B cell (primary cell): ENCODE measurements around the gene GRPEL2. TPM values are rescaled to one million over a fixed set of nuclear protein-coding genes. Genes with fewer than 3 reads are reported as not detected.

Source experiments
- ATAC-seq: fragments of 200-7000 bp; cut with Tn5 transposase; one replicate; pipeline ENCODE4 v1.10.0; 2021; ENCODE audit warnings: low read depth, mild to moderate bottlenecking, moderate number of reproducible peaks, moderate library complexity
- CTCF ChIA-PET: fragments of 350-600 bp; sonication (Branson Sonifier 250); formaldehyde crosslinking; loops from one replicate; lab custom pipeline; 2021; ENCODE audit warnings: antibody characterized with exemption, inconsistent platforms; lab: Charles Lee
- POLR2A ChIA-PET: fragments of 350-600 bp; sonication (Branson Sonifier 250); formaldehyde crosslinking; loops from one replicate; lab custom pipeline; 2021; ENCODE audit warnings: antibody characterized with exemption; lab: Charles Lee
- DNase-seq: peaks from one replicate; pipeline ENCODE4 v3.0.0; 2013
- H2AFZ ChIP-seq: 2 replicates; pipeline ENCODE4 v1.6.1; 2012; ENCODE audit warnings: mild to moderate bottlenecking, low read depth, low read length; ENCODE audit not compliant: insufficient read depth, poor library complexity, severe bottlenecking
- H3K27ac ChIP-seq, 2 donors: 1 replicate in 1 of 2; 2 replicates in 1 of 2; pipeline ENCODE4 v1.5.1; 2012 to 2013; ENCODE audit warnings: low read length in 2 of 2, mild to moderate bottlenecking in 2 of 2, moderate library complexity in 1 of 2
- H3K27me3 ChIP-seq, 4 experiments: fragments of 200-600 bp in 1 of 4; sonication (generic) in 1 of 4; replicated peaks in 1 of 4; 1 replicate in 2 of 4; 2 replicates in 2 of 4; pipeline versions ENCODE4 v1.6.1 to v1.7.0; 2013 to 2016; ENCODE audit warnings: low read length in 3 of 4, mild to moderate bottlenecking in 2 of 4, mixed read lengths in 1 of 4, moderate library complexity in 1 of 4; ENCODE audit not compliant: insufficient read depth in 4 of 4, control insufficient read depth in 3 of 4; ENCODE audit errors: control extremely low read depth in 1 of 4
- H3K36me3 ChIP-seq, 2 experiments: replicated peaks in 1 of 2; 1 replicate in 1 of 2; 2 replicates in 1 of 2; pipeline versions ENCODE4 v1.6.1 to v1.7.1; 2013; ENCODE audit warnings: low read length in 1 of 2; ENCODE audit not compliant: insufficient read depth in 2 of 2, control insufficient read depth in 1 of 2; ENCODE audit errors: control extremely low read depth in 1 of 2, extremely low read depth in 1 of 2
- H3K4me1 ChIP-seq, 2 donors: fragments of 200-600 bp in 1 of 2; sonication (generic) in 1 of 2; 1 replicate in 1 of 2; 2 replicates in 1 of 2; pipeline versions ENCODE4 v1.5.1 to v1.6.1; 2013 to 2017; ENCODE audit warnings: low read length in 2 of 2; ENCODE audit not compliant: control insufficient read depth in 2 of 2, insufficient read depth in 2 of 2
- H3K4me2 ChIP-seq: replicated peaks from 2 replicates; pipeline ENCODE3; 2012; ENCODE audit warnings: mild to moderate bottlenecking, low read depth, low read length; ENCODE audit not compliant: poor library complexity, severe bottlenecking
- H3K4me3 ChIP-seq, 5 experiments: fragments of 200-600 bp in 1 of 5; sonication (generic) in 1 of 5; 1 replicate in 3 of 5; 2 replicates in 2 of 5; pipeline versions ENCODE4 v1.5.1 to v1.7.0; 2011 to 2016; ENCODE audit warnings: low read length in 4 of 5, mild to moderate bottlenecking in 4 of 5, low read depth in 2 of 5, control low read depth in 1 of 5, moderate library complexity in 1 of 5; ENCODE audit not compliant: insufficient read depth in 1 of 5; ENCODE audit errors: control extremely low read depth in 1 of 5, extremely low read depth in 1 of 5
- H3K79me2 ChIP-seq: fragments of 200-600 bp; sonication (generic); one replicate; pipeline ENCODE4 v1.6.0; 2016; ENCODE audit warnings: low read length; ENCODE audit not compliant: control insufficient read depth, insufficient read depth
- H3K9ac ChIP-seq: fragments of 200-600 bp; sonication (generic); 2 replicates; pipeline ENCODE4 v1.6.1; 2017; ENCODE audit warnings: mild to moderate bottlenecking, low read length, moderate library complexity
- H3K9me3 ChIP-seq, 3 donors: one replicate each; pipeline versions ENCODE4 v1.6.1 to v1.7.1; 2013; ENCODE audit warnings: low read length in 2 of 3; ENCODE audit not compliant: control insufficient read depth in 2 of 3, insufficient read depth in 1 of 3; ENCODE audit errors: control extremely low read depth in 1 of 3
- H4K20me1 ChIP-seq: 2 replicates; pipeline ENCODE4 v1.6.0; 2012; ENCODE audit warnings: mild to moderate bottlenecking, low read length; ENCODE audit not compliant: insufficient read depth, control insufficient read depth, poor library complexity, severe bottlenecking
- H3K27ac Mint-ChIP-seq: one replicate; pipeline ENCODE4 v1.8.0; 2021; ENCODE audit warnings: mixed read lengths
- H3K27me3 Mint-ChIP-seq: one replicate; pipeline ENCODE4 v1.8.0; 2021; ENCODE audit warnings: mixed read lengths
- H3K4me1 Mint-ChIP-seq: one replicate; pipeline ENCODE4 v1.8.0; 2021; ENCODE audit warnings: mixed read lengths
- H3K4me3 Mint-ChIP-seq: one replicate; pipeline ENCODE4 v1.8.0; 2021; ENCODE audit warnings: mixed read lengths
- H3K9me3 Mint-ChIP-seq: one replicate; pipeline ENCODE4 v1.8.0; 2022; ENCODE audit warnings: mixed read lengths; ENCODE audit not compliant: insufficient read depth
- EZH2 ChIP-seq: IDR thresholded peaks from 2 replicates; pipeline ENCODE4 v1.6.1; 2012; ENCODE audit warnings: borderline replicate concordance, low read depth, mild to moderate bottlenecking, moderate library complexity, low read length; ENCODE audit not compliant: insufficient read depth, poor library complexity, severe bottlenecking
- WGBS: methylation state at CpG from one replicate; pipeline ENCODE4 v1.1.5; 2013; ENCODE audit warnings: missing lambda C conversion rate; ENCODE audit not compliant: insufficient coverage; 5-methylcytosine and 5-hydroxymethylcytosine counted together
- intact Hi-C: fragments of 100-400 bp; cut with micrococcal nuclease; formaldehyde crosslinking; loops from one replicate; pipeline ENCODE4 v1.10.0; 2022
- polyA plus RNA-seq: library from polyadenylated mRNA; depleted of rRNA; stranded (reverse); fragments of >200 nt; gene quantifications from 2 replicates; pipeline ENCODE4 v1.2.3, GENCODE V29; 2012
- total RNA-seq, 2 donors: library from RNA; stranded (reverse); fragments of 120-200 nt in 1 of 2; gene quantifications; 1 replicate in 1 of 2; 2 replicates in 1 of 2; pipeline versions ENCODE4 v1.2.3 to v1.2.4, GENCODE V29; 2013 to 2022
- TF ChIP-seq, protein P1 (sequence below): fragments of 200-600 bp; IDR thresholded peaks from one replicate; pipeline ENCODE4 v1.8.0; 2022; ENCODE audit warnings: antibody characterized with exemption, mild to moderate bottlenecking

The GRPEL2 gene
- total and polyA plus RNA-seq, 2 donors (not counting 1 experiment from before 2014, with no cell fraction given): 1.1 to 12.1 TPM

DNA sequence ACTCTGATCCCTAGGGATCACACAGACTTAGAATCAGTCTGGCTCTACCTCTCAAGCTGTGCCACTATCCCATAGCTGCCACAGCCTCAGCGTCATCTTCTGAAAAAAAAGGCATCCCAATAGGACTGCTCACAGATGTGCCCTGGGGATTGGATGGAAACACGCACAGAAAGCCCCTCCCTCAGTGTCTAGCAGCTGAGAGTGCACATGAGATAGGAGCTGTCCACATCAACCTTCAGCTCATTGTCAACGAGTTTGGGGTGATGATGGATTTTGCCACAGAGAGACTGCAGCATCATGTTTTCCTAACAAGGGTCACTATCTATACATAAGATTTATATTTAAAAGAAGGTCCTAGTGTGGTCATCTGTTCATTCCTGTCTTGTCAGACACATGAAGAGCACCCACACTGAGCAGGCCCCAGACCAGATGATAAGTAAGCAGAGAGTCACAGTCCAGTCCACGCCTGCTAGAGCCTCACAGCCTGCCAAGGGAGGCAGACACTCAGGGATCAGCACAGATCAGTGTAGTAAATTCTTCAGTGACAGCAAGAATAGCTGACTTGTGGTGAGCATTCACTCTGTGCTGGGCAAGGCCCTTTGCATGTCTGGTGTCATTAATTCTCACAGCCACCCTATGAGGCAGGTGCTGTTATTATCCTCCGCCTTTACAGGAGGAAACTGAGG is 47.8 kb upstream of the GRPEL2 start:
- Histone ChIP-seq H3K9ac (no peak overlapping the region), H3K9me3 (no peaks in the 10 kb centered on the region), H3K27me3 (peaks cover 0 to 25% (median 1%) of the 10 kb centered on the region in 4 experiments), H3K36me3 (no peaks in the 10 kb centered on the region), H2AFZ (no peak overlapping the region), H3K4me1 (peaks cover 9 to 10% of the 10 kb centered on the region in 2 donors), H3K4me2 (no peak overlapping the region), H3K4me3 (no peak overlapping the region), H3K27ac (no peak overlapping the region), H3K79me2 (no peaks in the 10 kb centered on the region), H4K20me1 (no peaks in the 10 kb centered on the region)
- no peaks in the 10 kb centered on the region for H3K9me3 Mint-ChIP-seq
- H3K4me3 Mint-ChIP-seq: no peak overlapping the region
- peaks cover 21% of the 10 kb centered on the region for H3K27me3 Mint-ChIP-seq
- 96% methylated on average over 3 of the region's 5 CpGs for WGBS
- CTCF ChIA-PET: interaction anchor here (1.5 kb wide), 2 partner anchors 20 to 76 kb away, joined by 3 to 6 read pairs; no protein-coding TSS in a partner anchor
- ATAC-seq (no peak), DNase-seq (no peak)
- POLR2A ChIA-PET: no interaction called here
- intact Hi-C loops: no loop called here
- H3K4me1 Mint-ChIP-seq: peaks cover 10% of the 10 kb centered on the region
- no peak overlapping the region for H3K27ac Mint-ChIP-seq
- TF ChIP-seq, protein P1, sequence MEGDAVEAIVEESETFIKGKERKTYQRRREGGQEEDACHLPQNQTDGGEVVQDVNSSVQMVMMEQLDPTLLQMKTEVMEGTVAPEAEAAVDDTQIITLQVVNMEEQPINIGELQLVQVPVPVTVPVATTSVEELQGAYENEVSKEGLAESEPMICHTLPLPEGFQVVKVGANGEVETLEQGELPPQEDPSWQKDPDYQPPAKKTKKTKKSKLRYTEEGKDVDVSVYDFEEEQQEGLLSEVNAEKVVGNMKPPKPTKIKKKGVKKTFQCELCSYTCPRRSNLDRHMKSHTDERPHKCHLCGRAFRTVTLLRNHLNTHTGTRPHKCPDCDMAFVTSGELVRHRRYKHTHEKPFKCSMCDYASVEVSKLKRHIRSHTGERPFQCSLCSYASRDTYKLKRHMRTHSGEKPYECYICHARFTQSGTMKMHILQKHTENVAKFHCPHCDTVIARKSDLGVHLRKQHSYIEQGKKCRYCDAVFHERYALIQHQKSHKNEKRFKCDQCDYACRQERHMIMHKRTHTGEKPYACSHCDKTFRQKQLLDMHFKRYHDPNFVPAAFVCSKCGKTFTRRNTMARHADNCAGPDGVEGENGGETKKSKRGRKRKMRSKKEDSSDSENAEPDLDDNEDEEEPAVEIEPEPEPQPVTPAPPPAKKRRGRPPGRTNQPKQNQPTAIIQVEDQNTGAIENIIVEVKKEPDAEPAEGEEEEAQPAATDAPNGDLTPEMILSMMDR: no peak
- no peak for TF ChIP-seq EZH2

DNA sequence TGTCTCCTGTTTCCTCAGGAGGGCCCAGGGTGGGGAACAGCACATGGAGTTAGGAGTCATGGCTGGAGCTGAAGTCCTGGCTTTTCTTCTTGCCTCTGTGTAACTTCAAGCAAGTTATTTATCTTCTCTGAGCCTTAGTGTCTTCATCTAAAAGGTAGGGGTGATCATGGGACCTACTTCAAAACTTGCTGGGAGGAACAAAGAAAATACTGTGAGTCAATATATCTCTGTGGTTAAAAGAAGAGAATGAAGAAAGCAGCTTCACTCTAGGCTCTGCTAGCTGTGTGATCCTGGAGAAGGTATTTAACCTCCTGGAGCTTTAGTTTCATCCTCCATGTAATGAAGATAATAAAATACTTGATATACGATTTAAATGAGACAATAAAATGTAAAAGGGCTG is 47.1 kb upstream of the GRPEL2 start:
- Histone ChIP-seq H4K20me1 (no peaks in the 10 kb centered on the region), H3K9ac (no peak overlapping the region), H2AFZ (no peak overlapping the region), H3K4me3 (no peak overlapping the region), H3K27me3 (peaks cover 0 to 25% (median 1%) of the 10 kb centered on the region in 4 experiments), H3K27ac (no peak overlapping the region), H3K4me1 (peaks cover 9 to 10% of the 10 kb centered on the region in 2 donors), H3K4me2 (no peak overlapping the region), H3K36me3 (no peaks in the 10 kb centered on the region), H3K9me3 (no peaks in the 10 kb centered on the region), H3K79me2 (no peaks in the 10 kb centered on the region)
- ATAC-seq (no peak), DNase-seq (no peak)
- ChIA-PET CTCF (interaction anchor here (1.5 kb wide), 2 partner anchors 19 to 75 kb away, joined by 3 to 6 read pairs; no protein-coding TSS in a partner anchor), POLR2A (no interaction called here)
- TF ChIP-seq, protein P1: no peak
- TF ChIP-seq EZH2: no peak
- Mint-ChIP-seq H3K27me3 (peaks cover 25% of the 10 kb centered on the region), H3K9me3 (no peaks in the 10 kb centered on the region), H3K27ac (no peak overlapping the region), H3K4me1 (peaks cover 10% of the 10 kb centered on the region), H3K4me3 (no peak overlapping the region)
- intact Hi-C loops: no loop called here
- WGBS: no CpG with 5 or more reads among the region's 1 CpG
